Measurements from ENCODE around the gene UTS2.
A peak's percentile ranks its signal among the peaks of the same experiment; 100 is the strongest.

Gene UTS2

DNA sequence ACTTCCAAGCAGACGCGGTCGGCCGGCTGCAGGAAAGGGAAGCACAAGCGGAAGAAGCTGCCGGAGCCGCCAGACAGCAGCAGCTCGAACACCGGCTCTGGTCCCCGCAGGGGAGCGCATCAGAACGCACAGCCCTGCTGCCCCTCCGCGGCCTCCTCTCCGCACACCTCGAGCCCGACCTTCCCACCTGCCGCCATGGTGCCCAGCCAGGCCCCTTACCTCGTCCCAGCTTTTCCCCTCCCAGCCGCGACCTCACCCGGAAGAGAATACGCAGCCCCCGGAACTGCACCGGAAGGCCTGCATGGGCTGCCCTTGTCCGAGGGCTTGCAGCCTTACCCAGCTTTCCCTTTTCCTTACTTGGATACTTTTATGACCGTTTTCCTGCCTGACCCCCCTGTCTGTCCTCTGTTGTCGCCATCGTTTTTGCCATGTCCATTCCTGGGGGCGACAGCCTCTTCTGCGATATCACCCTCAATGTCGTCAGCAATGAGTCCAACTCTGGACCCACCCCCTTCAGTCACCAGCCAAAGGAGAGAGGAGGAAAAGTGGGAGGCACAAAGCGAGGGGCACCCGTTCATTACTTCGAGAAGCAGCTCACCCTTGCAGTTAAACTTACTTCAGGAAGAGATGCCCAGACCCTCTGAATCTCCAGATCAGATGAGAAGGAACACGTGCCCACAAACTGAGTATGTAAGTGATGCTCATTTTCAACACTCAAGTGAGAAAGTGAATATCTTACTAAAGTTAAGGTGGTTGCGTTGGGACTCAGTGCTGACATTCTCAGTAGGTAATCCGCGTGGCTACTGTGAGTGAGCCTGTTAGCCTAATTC, 25.5 kb downstream of the UTS2 start:
- Histone ChIP-seq H3K23ac (ENCODE audit: low read length in 2 of 2) (no peak overlapping the region), H3K4me1 (ENCODE audit: control insufficient read depth, insufficient read depth, low read depth, low read length) (no peaks in the 10 kb centered on the region), H3K4ac (ENCODE audit: low read depth in 1 of 2, low read length in 2 of 2) (no peak overlapping the region), H3K27me3 (ENCODE audit: control insufficient read depth in 1 of 2, insufficient read depth in 1 of 2, low read length in 2 of 2) (no peaks in the 10 kb centered on the region), H3K14ac (ENCODE audit: low read length in 2 of 2) (no peak overlapping the region), H3K9me3 (ENCODE audit: control insufficient read depth, low read length) (no peaks in the 10 kb centered on the region), H3K9ac (ENCODE audit: low read length) (no peak overlapping the region), H2BK15ac (ENCODE audit: low read depth, poor library complexity, severe bottlenecking) (no peak overlapping the region), H2AFZ (ENCODE audit: low read depth, low read length) (no peak overlapping the region), H2BK120ac (ENCODE audit: low read depth, low read length) (no peak overlapping the region), H2AK5ac (ENCODE audit: low read length, severe bottlenecking) (no peak overlapping the region), H4K8ac (ENCODE audit: low read length) (no peak overlapping the region), H3K18ac (ENCODE audit: low read depth in 1 of 2, low read length in 2 of 2) (no peak overlapping the region), H3K4me3 (ENCODE audit: insufficient read depth in 1 of 2, low read depth in 1 of 2, low read length in 2 of 2) (no peak overlapping the region), H2BK12ac (ENCODE audit: low read length in 2 of 2) (no peak overlapping the region), H3K4me2 (ENCODE audit: low read length, poor library complexity, severe bottlenecking) (no peak overlapping the region), H3K79me1 (replicated peaks; ENCODE audit: low read length, poor library complexity, severe bottlenecking) (no peaks in the 10 kb centered on the region), H3K27ac (ENCODE audit: low read length, poor library complexity, severe bottlenecking) (no peak overlapping the region), H4K91ac (ENCODE audit: low read length) (no peak overlapping the region), H3K36me3 (ENCODE audit: control insufficient read depth in 1 of 2, insufficient read depth in 2 of 2, low read depth in 1 of 2, low read length in 2 of 2) (peaks cover 11 to 91% of the 10 kb centered on the region in 2 experiments), H2BK5ac (ENCODE audit: low read depth, low read length, poor library complexity, severe bottlenecking) (no peak overlapping the region)
- no peak for DNase-seq
- WGBS: 92% methylated on average over 36 of the region's 39 CpGs

DNA sequence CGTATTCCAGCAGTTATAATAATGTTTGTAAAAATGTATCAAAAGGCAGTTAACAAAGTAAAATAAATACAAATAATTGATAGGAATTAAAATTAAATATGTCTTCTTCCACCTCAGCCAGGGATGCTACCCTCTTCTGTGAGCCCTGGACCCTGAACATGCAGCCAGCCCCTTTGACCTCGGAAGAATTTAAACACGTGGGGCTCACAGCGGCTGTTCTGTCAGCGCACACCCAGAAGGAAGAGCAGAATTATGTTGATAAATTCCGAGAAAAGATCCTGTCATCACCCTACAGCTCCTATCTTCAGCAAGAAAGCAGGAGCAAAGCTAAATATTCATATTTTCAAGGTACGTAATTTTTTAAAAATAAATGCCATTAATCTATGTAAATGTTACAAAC, 26.5 kb downstream of the UTS2 start:
- Histone ChIP-seq H3K79me1 (replicated peaks; ENCODE audit: low read length, poor library complexity, severe bottlenecking) (no peaks in the 10 kb centered on the region), H3K4ac (ENCODE audit: low read depth in 1 of 2, low read length in 2 of 2) (no peak overlapping the region), H3K27ac (ENCODE audit: low read length, poor library complexity, severe bottlenecking) (no peak overlapping the region), H3K18ac (ENCODE audit: low read depth in 1 of 2, low read length in 2 of 2) (no peak overlapping the region), H3K9ac (ENCODE audit: low read length) (no peak overlapping the region), H2AFZ (ENCODE audit: low read depth, low read length) (no peak overlapping the region), H2BK12ac (ENCODE audit: low read length in 2 of 2) (no peak overlapping the region), H3K14ac (ENCODE audit: low read length in 2 of 2) (no peak overlapping the region), H3K9me3 (ENCODE audit: control insufficient read depth, low read length) (no peaks in the 10 kb centered on the region), H2AK5ac (ENCODE audit: low read length, severe bottlenecking) (no peak overlapping the region), H4K91ac (ENCODE audit: low read length) (no peak overlapping the region), H2BK120ac (ENCODE audit: low read depth, low read length) (no peak overlapping the region), H2BK15ac (ENCODE audit: low read depth, poor library complexity, severe bottlenecking) (no peak overlapping the region), H3K4me2 (ENCODE audit: low read length, poor library complexity, severe bottlenecking) (no peak overlapping the region), H3K23ac (ENCODE audit: low read length in 2 of 2) (no peak overlapping the region), H3K36me3 (ENCODE audit: control insufficient read depth in 1 of 2, insufficient read depth in 2 of 2, low read depth in 1 of 2, low read length in 2 of 2) (peaks cover 11 to 93% of the 10 kb centered on the region in 2 experiments), H4K8ac (ENCODE audit: low read length) (no peak overlapping the region), H3K4me3 (ENCODE audit: insufficient read depth in 1 of 2, low read depth in 1 of 2, low read length in 2 of 2) (no peak overlapping the region), H3K4me1 (ENCODE audit: control insufficient read depth, insufficient read depth, low read depth, low read length) (no peaks in the 10 kb centered on the region), H3K27me3 (ENCODE audit: control insufficient read depth in 1 of 2, insufficient read depth in 1 of 2, low read length in 2 of 2) (no peaks in the 10 kb centered on the region), H2BK5ac (ENCODE audit: low read depth, low read length, poor library complexity, severe bottlenecking) (no peak overlapping the region)
- no peak for DNase-seq
- WGBS: 94% methylated on average over 4 of the region's 7 CpGs

DNA sequence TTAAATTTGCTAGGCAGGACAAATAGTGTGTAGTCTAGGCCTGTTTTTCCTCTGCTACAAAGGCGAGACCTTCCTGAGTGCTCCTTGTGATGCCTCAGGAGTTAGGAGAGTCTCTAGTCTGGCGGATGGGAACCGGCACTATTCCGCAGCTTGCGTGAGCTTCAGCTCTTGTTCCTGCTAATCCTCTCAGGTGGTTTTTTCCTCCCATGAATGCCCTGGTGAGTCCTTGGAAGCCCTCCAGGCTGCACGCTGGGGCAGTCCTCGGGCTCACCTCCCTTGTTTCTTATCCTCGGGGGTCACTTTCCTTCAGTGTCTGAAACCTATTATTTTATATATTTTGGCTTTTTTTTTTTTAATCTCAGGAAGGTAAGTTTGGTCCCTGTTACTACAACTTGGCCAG, 28.2 kb downstream of the UTS2 start:
- no peak for DNase-seq
- H3K9me3 ChIP-seq (ENCODE audit: control insufficient read depth, low read length): no peaks in the 10 kb centered on the region
- no peak overlapping the region for H3K4ac ChIP-seq (ENCODE audit: low read depth in 1 of 2, low read length in 2 of 2)
- no peak overlapping the region for H2BK5ac ChIP-seq (ENCODE audit: low read depth, low read length, poor library complexity, severe bottlenecking)
- H4K8ac ChIP-seq (ENCODE audit: low read length): no peak overlapping the region
- H3K18ac ChIP-seq (ENCODE audit: low read depth in 1 of 2, low read length in 2 of 2): no peak overlapping the region
- no peak overlapping the region for H3K23ac ChIP-seq (ENCODE audit: low read length in 2 of 2)
- no peak overlapping the region for H2AFZ ChIP-seq (ENCODE audit: low read depth, low read length)
- no peak overlapping the region for H3K9ac ChIP-seq (ENCODE audit: low read length)
- peaks cover 11 to 93% of the 10 kb centered on the region in 2 experiments for H3K36me3 ChIP-seq (ENCODE audit: control insufficient read depth in 1 of 2, insufficient read depth in 2 of 2, low read depth in 1 of 2, low read length in 2 of 2)
- H3K4me1 ChIP-seq (ENCODE audit: control insufficient read depth, insufficient read depth, low read depth, low read length): no peaks in the 10 kb centered on the region
- H3K4me2 ChIP-seq (ENCODE audit: low read length, poor library complexity, severe bottlenecking): no peak overlapping the region
- H2AK5ac ChIP-seq (ENCODE audit: low read length, severe bottlenecking): no peak overlapping the region
- peak overlapping the region in 1 of 2 experiments; percentile 36 for H3K14ac ChIP-seq (ENCODE audit: low read length in 2 of 2)
- no peak overlapping the region for H2BK12ac ChIP-seq (ENCODE audit: low read length in 2 of 2)
- no peaks in the 10 kb centered on the region for H3K79me1 ChIP-seq (replicated peaks; ENCODE audit: low read length, poor library complexity, severe bottlenecking)
- no peak overlapping the region for H3K27ac ChIP-seq (ENCODE audit: low read length, poor library complexity, severe bottlenecking)
- H2BK120ac ChIP-seq (ENCODE audit: low read depth, low read length): no peak overlapping the region
- no peak overlapping the region for H3K4me3 ChIP-seq (ENCODE audit: insufficient read depth in 1 of 2, low read depth in 1 of 2, low read length in 2 of 2)
- H2BK15ac ChIP-seq (ENCODE audit: low read depth, poor library complexity, severe bottlenecking): no peak overlapping the region
- H4K91ac ChIP-seq (ENCODE audit: low read length): no peak overlapping the region
- H3K27me3 ChIP-seq (ENCODE audit: control insufficient read depth in 1 of 2, insufficient read depth in 1 of 2, low read length in 2 of 2): no peaks in the 10 kb centered on the region
- WGBS: 95% methylated on average over 6 of the region's 8 CpGs

DNA sequence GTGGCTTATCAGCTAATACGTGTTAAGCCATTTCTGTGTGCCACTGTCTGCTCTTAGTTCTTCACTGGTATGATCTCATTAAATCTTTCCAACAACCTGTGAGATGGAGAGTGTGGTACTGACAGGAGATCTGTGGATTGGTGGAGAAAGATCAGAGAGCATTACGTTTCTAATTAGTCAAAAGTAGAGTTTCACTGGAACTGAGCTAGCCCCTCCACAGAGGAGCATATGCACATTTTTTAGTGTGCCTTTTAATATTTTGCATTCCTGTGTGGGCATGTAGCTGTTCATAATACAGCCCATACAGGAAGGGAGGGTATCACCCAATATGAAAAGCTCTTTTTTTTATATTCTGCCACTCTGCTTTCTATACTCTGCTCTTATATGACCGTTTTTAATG, 31.6 kb downstream of the UTS2 start:
- Histone ChIP-seq H3K27me3 (ENCODE audit: control insufficient read depth in 1 of 2, insufficient read depth in 1 of 2, low read length in 2 of 2) (no peaks in the 10 kb centered on the region), H3K9ac (ENCODE audit: low read length) (no peak overlapping the region), H3K4ac (ENCODE audit: low read depth in 1 of 2, low read length in 2 of 2) (no peak overlapping the region), H2AFZ (ENCODE audit: low read depth, low read length) (no peak overlapping the region), H3K4me1 (ENCODE audit: control insufficient read depth, insufficient read depth, low read depth, low read length) (no peaks in the 10 kb centered on the region), H2AK5ac (ENCODE audit: low read length, severe bottlenecking) (no peak overlapping the region), H4K8ac (ENCODE audit: low read length) (no peak overlapping the region), H3K4me2 (ENCODE audit: low read length, poor library complexity, severe bottlenecking) (no peak overlapping the region), H2BK15ac (ENCODE audit: low read depth, poor library complexity, severe bottlenecking) (no peak overlapping the region), H2BK5ac (ENCODE audit: low read depth, low read length, poor library complexity, severe bottlenecking) (no peak overlapping the region), H3K36me3 (ENCODE audit: control insufficient read depth in 1 of 2, insufficient read depth in 2 of 2, low read depth in 1 of 2, low read length in 2 of 2) (peaks cover 3 to 93% of the 10 kb centered on the region in 2 experiments), H2BK120ac (ENCODE audit: low read depth, low read length) (no peak overlapping the region), H4K91ac (ENCODE audit: low read length) (no peak overlapping the region), H3K23ac (ENCODE audit: low read length in 2 of 2) (no peak overlapping the region), H3K14ac (ENCODE audit: low read length in 2 of 2) (no peak overlapping the region), H3K4me3 (ENCODE audit: insufficient read depth in 1 of 2, low read depth in 1 of 2, low read length in 2 of 2) (no peak overlapping the region), H3K9me3 (ENCODE audit: control insufficient read depth, low read length) (no peaks in the 10 kb centered on the region), H3K27ac (ENCODE audit: low read length, poor library complexity, severe bottlenecking) (no peak overlapping the region), H3K79me1 (replicated peaks; ENCODE audit: low read length, poor library complexity, severe bottlenecking) (no peaks in the 10 kb centered on the region), H3K18ac (ENCODE audit: low read depth in 1 of 2, low read length in 2 of 2) (no peak overlapping the region), H2BK12ac (ENCODE audit: low read length in 2 of 2) (no peak overlapping the region)
- WGBS: 92% methylated on average over 2 of the region's 3 CpGs
- no peak for DNase-seq
